Nephron (organoid): ENCODE measurements around the gene CFAP46.

ENCODE experiments used
- H3K27ac Mint-ChIP-seq, 3 experiments: 2 replicates each; pipeline ENCODE4 v1.8.0; 2020; ENCODE audit warnings: mixed read lengths in 3 of 3, mild to moderate bottlenecking in 2 of 3, moderate library complexity in 1 of 3
- H3K27me3 Mint-ChIP-seq: 2 replicates; pipeline ENCODE4 v1.8.0; 2021; ENCODE audit warnings: low read depth, mild to moderate bottlenecking, moderate library complexity, mixed read lengths
- H3K36me3 Mint-ChIP-seq: 2 replicates; pipeline ENCODE4 v1.8.0; 2020; ENCODE audit warnings: low read depth, mixed read lengths
- H3K4me1 Mint-ChIP-seq: 2 replicates; pipeline ENCODE4 v1.8.0; 2020; ENCODE audit warnings: mixed read lengths
- H3K4me3 Mint-ChIP-seq, 3 experiments: 2 replicates each; pipeline ENCODE4 v1.8.0; 2020; ENCODE audit warnings: mild to moderate bottlenecking in 3 of 3, mixed read lengths in 3 of 3, moderate library complexity in 2 of 3
- H3K9me3 Mint-ChIP-seq: 2 replicates; pipeline ENCODE4 v1.8.0; 2020; ENCODE audit warnings: mixed read lengths
- TF ChIP-seq, protein P1 (sequence below), 3 experiments: fragments of 200-600 bp; sonication (generic); IDR thresholded peaks; one replicate each; pipeline ENCODE4 v1.5.0; 2021; ENCODE audit warnings: antibody characterized with exemption in 3 of 3; ENCODE audit not compliant: unreplicated experiment in 3 of 3

Gene CFAP46

DNA sequence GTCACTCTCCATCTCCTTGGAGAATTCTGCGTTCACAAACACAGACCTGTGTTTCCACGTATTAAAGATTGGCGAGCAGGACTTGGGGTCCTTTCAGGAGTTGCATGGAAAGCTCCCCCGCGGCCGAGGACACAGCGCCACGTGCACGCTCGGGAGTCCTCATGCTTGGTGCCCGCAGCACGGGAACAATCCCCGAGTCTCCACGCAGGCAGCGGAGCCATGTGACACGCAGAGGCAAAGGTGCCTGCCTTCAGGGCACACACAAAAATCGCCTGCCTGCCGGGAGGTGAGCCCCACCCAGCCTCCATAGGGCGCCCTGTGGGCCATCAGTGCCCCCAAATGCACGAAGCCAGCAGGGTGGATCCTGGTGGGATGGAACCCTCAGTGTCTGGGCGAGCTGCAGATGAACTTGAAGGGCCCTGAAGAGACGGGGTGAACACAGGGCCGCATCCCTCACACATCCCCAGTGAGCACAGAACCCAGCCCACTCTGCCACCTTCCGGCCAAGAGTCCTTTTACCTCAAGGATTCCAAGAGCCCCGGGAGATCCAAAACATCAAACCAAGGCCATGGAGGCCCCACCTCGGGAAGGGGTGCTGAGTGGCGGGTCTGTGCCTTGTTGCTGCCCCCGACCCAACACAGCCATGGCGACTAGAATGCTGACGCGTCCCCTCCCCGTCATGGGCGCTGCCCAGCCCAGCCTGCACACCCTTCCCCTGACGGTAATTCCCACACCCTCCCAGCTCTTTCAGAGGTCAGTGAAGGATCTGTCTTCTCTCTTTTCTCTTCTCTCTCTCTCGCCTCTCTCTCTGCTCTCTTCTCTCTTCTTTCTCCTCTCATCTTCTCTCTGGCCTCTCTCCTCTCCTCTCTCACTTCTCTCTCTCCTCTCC, 55.9 kb downstream of the CFAP46 start:
- H3K27me3 Mint-ChIP-seq = peaks cover 47% of the 10 kb centered on the region
- H3K4me3 Mint-ChIP-seq = no peak overlapping the region
- no peaks in the 10 kb centered on the region for H3K9me3 Mint-ChIP-seq
- no peak overlapping the region for H3K27ac Mint-ChIP-seq
- H3K4me1 Mint-ChIP-seq = peaks cover 2% of the 10 kb centered on the region
- TF ChIP-seq, protein P1, sequence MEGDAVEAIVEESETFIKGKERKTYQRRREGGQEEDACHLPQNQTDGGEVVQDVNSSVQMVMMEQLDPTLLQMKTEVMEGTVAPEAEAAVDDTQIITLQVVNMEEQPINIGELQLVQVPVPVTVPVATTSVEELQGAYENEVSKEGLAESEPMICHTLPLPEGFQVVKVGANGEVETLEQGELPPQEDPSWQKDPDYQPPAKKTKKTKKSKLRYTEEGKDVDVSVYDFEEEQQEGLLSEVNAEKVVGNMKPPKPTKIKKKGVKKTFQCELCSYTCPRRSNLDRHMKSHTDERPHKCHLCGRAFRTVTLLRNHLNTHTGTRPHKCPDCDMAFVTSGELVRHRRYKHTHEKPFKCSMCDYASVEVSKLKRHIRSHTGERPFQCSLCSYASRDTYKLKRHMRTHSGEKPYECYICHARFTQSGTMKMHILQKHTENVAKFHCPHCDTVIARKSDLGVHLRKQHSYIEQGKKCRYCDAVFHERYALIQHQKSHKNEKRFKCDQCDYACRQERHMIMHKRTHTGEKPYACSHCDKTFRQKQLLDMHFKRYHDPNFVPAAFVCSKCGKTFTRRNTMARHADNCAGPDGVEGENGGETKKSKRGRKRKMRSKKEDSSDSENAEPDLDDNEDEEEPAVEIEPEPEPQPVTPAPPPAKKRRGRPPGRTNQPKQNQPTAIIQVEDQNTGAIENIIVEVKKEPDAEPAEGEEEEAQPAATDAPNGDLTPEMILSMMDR (IDR thresholded peaks at IDR 0.05; ENCODE audit: unreplicated experiment in 3 of 3) = no peak
- H3K36me3 Mint-ChIP-seq = no peaks in the 10 kb centered on the region

DNA sequence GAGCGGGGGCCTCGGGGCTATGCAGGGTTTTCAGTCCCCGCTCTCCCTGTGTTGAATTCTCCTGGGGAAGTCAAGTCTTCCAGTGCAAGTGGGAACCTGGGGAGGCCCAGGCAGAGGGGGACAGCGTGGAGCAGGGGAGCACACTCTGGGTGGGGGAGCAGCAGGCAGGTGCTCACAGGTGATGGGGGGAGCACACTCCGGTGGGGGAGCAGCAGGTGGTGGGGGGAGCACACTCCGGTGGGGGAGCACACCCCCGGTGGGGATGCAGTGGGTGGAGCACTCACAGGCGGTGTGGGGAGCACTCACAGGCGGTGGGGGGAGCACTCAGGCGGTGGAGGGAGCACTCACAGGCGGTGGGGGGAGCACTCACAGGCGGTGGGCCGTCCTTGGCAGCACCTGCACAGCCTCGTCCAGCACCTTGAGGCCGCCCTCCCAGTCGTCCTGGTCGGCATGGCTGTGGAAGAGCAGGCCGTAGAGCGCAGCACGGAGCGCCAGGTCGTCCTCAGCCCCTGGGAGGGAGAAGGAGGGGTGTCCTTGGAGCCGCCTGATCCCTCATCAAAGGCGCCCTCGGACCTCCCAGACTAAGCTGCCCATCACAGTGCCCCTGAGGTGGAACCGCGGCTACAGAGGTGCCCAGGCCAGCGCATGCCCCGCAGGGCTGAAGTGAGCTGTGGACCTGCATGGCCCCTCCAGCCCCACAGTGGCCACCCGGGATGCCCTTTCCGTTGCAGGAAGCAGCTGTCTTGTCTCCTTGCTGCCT, 56.7 kb downstream of the CFAP46 start:
- no peaks in the 10 kb centered on the region for H3K9me3 Mint-ChIP-seq
- H3K4me3 Mint-ChIP-seq = no peak overlapping the region
- H3K4me1 Mint-ChIP-seq = no peaks in the 10 kb centered on the region
- TF ChIP-seq, protein P1 (IDR thresholded peaks at IDR 0.05; ENCODE audit: unreplicated experiment in 3 of 3) = no peak
- H3K27ac Mint-ChIP-seq = no peak overlapping the region
- H3K27me3 Mint-ChIP-seq = peaks cover 44% of the 10 kb centered on the region
- H3K36me3 Mint-ChIP-seq = no peaks in the 10 kb centered on the region

DNA sequence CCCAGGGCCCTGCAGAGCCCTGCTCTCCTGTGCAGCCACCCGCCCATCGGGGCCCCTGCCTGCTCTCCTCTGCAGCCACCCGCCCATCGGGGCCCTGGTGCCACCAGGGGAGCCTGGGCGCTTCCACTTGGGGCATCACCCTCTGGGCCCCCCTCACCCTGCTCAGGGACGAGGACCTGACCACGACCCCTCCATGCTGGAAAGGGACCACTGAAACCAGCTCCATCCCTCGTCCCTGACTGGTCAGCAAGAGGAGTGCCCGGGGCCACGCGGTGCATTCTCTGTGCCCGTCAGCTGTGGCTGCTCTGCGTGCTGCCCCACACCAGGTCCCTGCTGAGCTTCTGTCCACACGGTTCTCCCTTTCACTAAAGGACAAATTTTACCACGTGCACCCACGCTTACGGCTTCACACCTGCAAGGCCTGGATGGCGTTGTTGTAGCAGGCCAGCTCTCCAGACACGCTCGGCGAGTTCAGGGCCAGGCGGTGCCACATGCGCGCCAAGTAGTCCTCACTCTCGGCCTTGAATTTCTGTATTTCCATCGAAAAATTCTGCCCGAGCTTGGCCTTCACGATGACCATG, 57.6 kb downstream of the CFAP46 start:
- TF ChIP-seq, protein P1 (IDR thresholded peaks at IDR 0.05; ENCODE audit: unreplicated experiment in 3 of 3) = no peak
- Mint-ChIP-seq H3K4me1 (no peaks in the 10 kb centered on the region), H3K36me3 (no peaks in the 10 kb centered on the region), H3K4me3 (no peak overlapping the region), H3K27ac (no peak overlapping the region), H3K27me3 (peaks cover 36% of the 10 kb centered on the region), H3K9me3 (no peaks in the 10 kb centered on the region)

DNA sequence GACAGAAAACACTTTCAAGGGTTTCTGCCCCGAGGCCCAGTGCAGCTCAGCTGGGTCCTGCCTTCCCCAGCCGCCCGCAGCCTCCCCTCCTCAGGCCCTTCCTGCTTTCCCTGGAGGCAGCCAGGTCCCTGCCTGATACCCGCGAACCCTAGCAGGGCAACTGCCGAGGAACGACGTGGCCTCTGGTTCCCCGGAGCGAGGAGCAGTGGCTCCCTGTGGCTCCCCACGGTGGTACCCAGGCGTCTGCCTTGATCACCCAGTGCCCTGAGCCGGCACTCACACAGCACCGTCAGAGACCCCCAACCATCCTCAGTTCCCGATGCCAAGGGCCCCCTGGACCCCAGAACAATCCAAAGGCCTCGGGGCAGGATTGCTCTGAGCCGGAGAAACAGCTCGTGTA, 58.3 kb downstream of the CFAP46 start:
- TF ChIP-seq, protein P1 (IDR thresholded peaks at IDR 0.05; ENCODE audit: unreplicated experiment in 3 of 3) = no peak
- no peaks in the 10 kb centered on the region for H3K9me3 Mint-ChIP-seq
- H3K27ac Mint-ChIP-seq = no peak overlapping the region
- peaks cover 35% of the 10 kb centered on the region for H3K27me3 Mint-ChIP-seq
- H3K4me1 Mint-ChIP-seq = peaks cover 2% of the 10 kb centered on the region
- H3K4me3 Mint-ChIP-seq = no peak overlapping the region
- H3K36me3 Mint-ChIP-seq = no peaks in the 10 kb centered on the region

DNA sequence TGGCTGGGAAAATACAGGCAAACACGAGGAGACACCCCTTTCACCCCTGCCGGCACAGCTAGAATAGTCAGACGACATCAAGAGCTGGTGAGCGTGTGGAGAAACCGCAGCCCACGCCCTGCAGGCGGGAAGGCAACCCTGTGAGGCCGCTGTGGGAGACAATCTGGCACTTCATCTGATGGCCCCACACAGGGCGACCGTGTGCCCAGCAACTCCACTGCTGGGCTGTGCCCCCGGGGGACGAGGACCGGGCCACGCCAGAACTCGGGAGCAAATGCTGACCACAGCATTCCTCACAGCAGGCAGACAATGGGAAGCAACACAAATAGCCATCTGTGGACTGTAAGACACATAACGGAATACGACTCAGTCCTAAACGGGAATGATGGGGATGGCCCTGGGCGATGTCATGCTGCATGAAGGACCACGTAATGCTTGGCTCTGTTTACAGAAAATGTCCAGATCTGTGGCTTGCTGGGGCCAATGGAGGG, 58.9 kb downstream of the CFAP46 start:
- H3K4me3 Mint-ChIP-seq = no peak overlapping the region
- no peaks in the 10 kb centered on the region for H3K9me3 Mint-ChIP-seq
- peaks cover 39% of the 10 kb centered on the region for H3K27me3 Mint-ChIP-seq
- TF ChIP-seq, protein P1 (IDR thresholded peaks at IDR 0.05; ENCODE audit: unreplicated experiment in 3 of 3) = no peak
- H3K27ac Mint-ChIP-seq = no peak overlapping the region
- peaks cover 5% of the 10 kb centered on the region for H3K4me1 Mint-ChIP-seq
- H3K36me3 Mint-ChIP-seq = no peaks in the 10 kb centered on the region
